ENCODE measurements around the gene CKLF. TPM values are rescaled to one million over a fixed set of nuclear protein-coding genes. Genes with fewer than 3 reads are reported as not detected.

CKLF gene
- total RNA-seq, 2 experiments from 2014 or later, result 199 to 220 TPM

- Mint-ChIP-seq H3K9me3 (ENCODE audit: low read depth) (no peaks in the 10 kb centered on the region), H3K36me3 (peaks cover 1% of the 10 kb centered on the region), H3K4me3 (peak overlapping the region; percentile 3), H3K4me1 (peaks cover 16% of the 10 kb centered on the region), H3K27ac (peak overlapping the region; percentile 63), H3K27me3 (no peaks in the 10 kb centered on the region)
- DNase-seq (no peak), ATAC-seq (peak; percentile 54)
- CTCF ChIA-PET, result interaction anchor here (1.0 to 1.7 kb wide), 6 partner anchors 11 to 28 kb away, joined by 3 to 4 read pairs (median 4); partner anchors contain the start of genes CKLF and TK2
These were observed 12.5 kb upstream of the CKLF start for GRCh38 chr16:66539623-66540469.

- CTCF ChIA-PET, result interaction anchor here (1.1 to 1.6 kb wide), 4 partner anchors 9 to 135 kb away, joined by 3 to 4 read pairs (median 3); no protein-coding TSS in a partner anchor
- Mint-ChIP-seq H3K9me3 (ENCODE audit: low read depth) (no peaks in the 10 kb centered on the region), H3K4me1 (peaks cover 17% of the 10 kb centered on the region), H3K4me3 (no peak overlapping the region), H3K27me3 (no peaks in the 10 kb centered on the region), H3K36me3 (peaks cover 1% of the 10 kb centered on the region), H3K27ac (no peak overlapping the region)
- no peak for ATAC-seq
- no peak for DNase-seq
These were observed 10.7 kb upstream of the CKLF start for GRCh38 chr16:66541388-66542355.

- no peak overlapping the region for H3K4me3 Mint-ChIP-seq
- no peak overlapping the region for H3K27ac Mint-ChIP-seq
- H3K9me3 Mint-ChIP-seq (ENCODE audit: low read depth), result no peaks in the 10 kb centered on the region
- DNase-seq (no peak), ATAC-seq (no peak)
- H3K4me1 Mint-ChIP-seq, result peaks cover 19% of the 10 kb centered on the region
- peaks cover 1% of the 10 kb centered on the region for H3K36me3 Mint-ChIP-seq
- H3K27me3 Mint-ChIP-seq, result no peaks in the 10 kb centered on the region
- CTCF ChIA-PET, result interaction anchor here (1.1 to 1.7 kb wide), 3 partner anchors 27 to 136 kb away, joined by 3 to 6 read pairs (median 5); no protein-coding TSS in a partner anchor
These were observed 10.0 kb upstream of the CKLF start for GRCh38 chr16:66542396-66542795.

DNA sequence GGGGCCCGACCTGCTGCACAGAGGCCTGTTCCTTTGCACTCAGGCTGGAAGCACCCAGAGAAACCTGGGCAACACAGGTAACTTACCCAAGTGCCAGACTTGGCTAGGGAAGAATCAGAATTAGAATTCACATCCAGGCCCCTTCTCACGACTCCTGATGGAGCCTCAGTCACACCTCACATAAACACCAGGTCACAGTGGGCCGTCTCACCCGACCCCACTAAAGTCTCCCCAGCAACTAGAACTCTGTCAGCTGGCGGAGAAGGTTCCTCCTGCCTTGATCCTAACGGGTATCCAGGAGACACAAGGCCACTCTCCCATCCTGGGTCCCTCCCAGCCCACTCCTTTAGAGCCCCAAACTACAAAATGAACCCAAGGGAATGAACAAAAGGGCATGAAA lies 8.8 kb upstream of the CKLF start:
- peak overlapping the region; percentile 20 for H3K27ac Mint-ChIP-seq
- no peak overlapping the region for H3K4me3 Mint-ChIP-seq
- H3K27me3 Mint-ChIP-seq, result no peaks in the 10 kb centered on the region
- CTCF ChIA-PET, result interaction anchor here (0.6 to 1.7 kb wide), 6 partner anchors 8 to 61 kb away, joined by 3 to 6 read pairs (median 4); partner anchors contain the start of gene CKLF
- H3K36me3 Mint-ChIP-seq, result peaks cover 1% of the 10 kb centered on the region
- DNase-seq (no peak), ATAC-seq (no peak)
- no peaks in the 10 kb centered on the region for H3K9me3 Mint-ChIP-seq (ENCODE audit: low read depth)
- H3K4me1 Mint-ChIP-seq, result peaks cover 29% of the 10 kb centered on the region

DNA sequence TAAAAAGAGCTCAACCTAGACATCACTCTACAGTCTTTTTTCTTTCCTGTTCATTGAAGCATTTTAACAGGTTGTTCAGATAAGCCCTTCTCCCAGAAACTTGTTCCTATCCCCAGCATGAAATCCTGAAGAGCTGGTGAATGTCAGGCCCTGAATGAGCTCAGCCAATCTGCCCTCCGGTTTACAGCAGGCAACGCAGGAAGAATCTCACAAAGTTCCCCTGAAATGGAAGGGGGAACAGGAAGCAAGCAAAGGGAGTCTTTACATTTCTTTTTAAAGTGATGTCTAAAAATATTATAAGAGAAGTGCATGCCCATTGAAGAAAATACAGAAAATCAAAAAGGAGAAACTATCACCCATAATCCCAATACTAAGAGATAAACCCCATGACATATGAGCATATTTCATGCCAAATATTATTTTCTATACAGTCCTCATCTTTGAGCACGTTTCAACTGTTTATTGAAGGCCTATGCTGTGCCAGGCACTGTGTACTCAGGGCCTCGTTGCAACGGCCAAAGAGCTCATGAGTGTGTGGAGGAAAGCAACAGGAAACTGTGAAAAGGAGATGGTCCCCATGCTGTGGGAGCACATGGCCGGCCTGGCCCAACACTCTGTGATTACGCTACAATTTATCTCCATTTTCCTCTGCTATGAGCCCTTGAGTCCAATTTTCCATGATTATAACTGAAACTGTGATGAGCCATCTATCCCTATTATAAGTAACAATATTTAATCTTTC lies 8.2 kb upstream of the CKLF start:
- ATAC-seq (no peak), DNase-seq (no peak)
- Mint-ChIP-seq H3K36me3 (peaks cover 1% of the 10 kb centered on the region), H3K9me3 (ENCODE audit: low read depth) (no peaks in the 10 kb centered on the region), H3K27ac (no peak overlapping the region), H3K27me3 (no peaks in the 10 kb centered on the region), H3K4me1 (peaks cover 32% of the 10 kb centered on the region), H3K4me3 (no peak overlapping the region)
- CTCF ChIA-PET, result interaction anchor here (1.1 to 1.7 kb wide), 4 partner anchors 21 to 65 kb away, joined by 3 to 6 read pairs (median 4); no protein-coding TSS in a partner anchor

GRCh38 chr16:66547101-66547989 lies 5.0 kb upstream of the CKLF start:
- no peak overlapping the region for H3K4me3 Mint-ChIP-seq
- H3K27ac Mint-ChIP-seq, result peak overlapping the region; percentile 7
- peaks cover under 1% of the 10 kb centered on the region for H3K36me3 Mint-ChIP-seq
- no peak for ATAC-seq
- H3K9me3 Mint-ChIP-seq (ENCODE audit: low read depth), result no peaks in the 10 kb centered on the region
- no peaks in the 10 kb centered on the region for H3K27me3 Mint-ChIP-seq
- CTCF ChIA-PET, result interaction anchor here (0.7 to 1.8 kb wide), 3 partner anchors 35 to 43 kb away, joined by 3 to 6 read pairs (median 4); no protein-coding TSS in a partner anchor
- peaks cover 42% of the 10 kb centered on the region for H3K4me1 Mint-ChIP-seq
- DNase-seq, result no peak

DNA sequence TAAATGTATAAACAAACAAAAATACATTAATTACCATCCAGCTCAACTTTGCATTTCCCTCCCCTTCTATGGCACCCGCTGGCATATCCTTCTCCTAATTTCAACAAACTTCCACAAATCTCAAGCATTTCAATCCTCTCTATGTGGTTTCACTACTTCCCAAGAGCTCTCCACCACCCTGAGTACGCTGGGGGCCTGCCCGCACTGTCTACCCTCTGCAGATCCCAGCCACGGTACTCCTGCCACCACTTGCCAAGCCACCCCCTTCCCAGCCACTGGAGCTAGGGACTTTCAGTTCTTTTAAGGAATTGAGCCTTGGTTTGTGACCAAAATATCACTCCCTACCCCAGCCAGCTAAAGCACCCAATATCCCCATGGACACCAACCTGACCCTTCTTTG lies 4.3 kb upstream of the CKLF start:
- Mint-ChIP-seq H3K4me1 (peaks cover 47% of the 10 kb centered on the region), H3K27me3 (no peaks in the 10 kb centered on the region), H3K27ac (peak overlapping the region; percentile 57), H3K4me3 (no peak overlapping the region), H3K9me3 (ENCODE audit: low read depth) (no peaks in the 10 kb centered on the region), H3K36me3 (peaks cover 4% of the 10 kb centered on the region)
- DNase-seq (no peak), ATAC-seq (no peak)
- CTCF ChIA-PET, result interaction anchor here (0.7 to 1.0 kb wide), 2 partner anchors 36 to 56 kb away, joined by 3 to 4 read pairs; no protein-coding TSS in a partner anchor

DNA sequence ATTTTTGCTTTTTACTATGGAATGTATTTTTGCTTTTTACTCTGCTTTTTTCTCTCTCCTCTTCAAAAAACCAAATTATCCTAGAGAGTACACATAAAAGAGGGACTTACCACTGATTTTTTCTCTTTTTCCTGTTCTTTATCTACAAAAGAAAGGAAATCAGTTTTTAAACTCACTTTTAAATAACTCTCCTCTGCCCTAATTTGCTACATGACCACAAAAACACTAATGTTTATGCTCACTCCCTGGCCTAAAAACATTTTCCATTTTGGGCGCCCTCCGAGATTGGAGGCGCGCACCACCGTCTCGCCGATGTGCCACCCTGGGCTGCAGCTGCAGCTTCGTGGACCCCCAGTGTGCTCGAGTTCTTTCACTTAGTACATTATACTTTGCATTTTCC lies 3.5 kb upstream of the CKLF start:
- Mint-ChIP-seq H3K36me3 (peaks cover 12% of the 10 kb centered on the region), H3K4me1 (peaks cover 54% of the 10 kb centered on the region), H3K27ac (peak overlapping the region; percentile 57), H3K4me3 (peak overlapping the region; percentile 80), H3K27me3 (no peaks in the 10 kb centered on the region), H3K9me3 (ENCODE audit: low read depth) (no peaks in the 10 kb centered on the region)
- ATAC-seq (no peak), DNase-seq (no peak)
- CTCF ChIA-PET, result interaction anchor here (0.6 to 1.2 kb wide), 4 partner anchors 16 to 60 kb away, joined by 3 to 4 read pairs (median 3); no protein-coding TSS in a partner anchor

DNA sequence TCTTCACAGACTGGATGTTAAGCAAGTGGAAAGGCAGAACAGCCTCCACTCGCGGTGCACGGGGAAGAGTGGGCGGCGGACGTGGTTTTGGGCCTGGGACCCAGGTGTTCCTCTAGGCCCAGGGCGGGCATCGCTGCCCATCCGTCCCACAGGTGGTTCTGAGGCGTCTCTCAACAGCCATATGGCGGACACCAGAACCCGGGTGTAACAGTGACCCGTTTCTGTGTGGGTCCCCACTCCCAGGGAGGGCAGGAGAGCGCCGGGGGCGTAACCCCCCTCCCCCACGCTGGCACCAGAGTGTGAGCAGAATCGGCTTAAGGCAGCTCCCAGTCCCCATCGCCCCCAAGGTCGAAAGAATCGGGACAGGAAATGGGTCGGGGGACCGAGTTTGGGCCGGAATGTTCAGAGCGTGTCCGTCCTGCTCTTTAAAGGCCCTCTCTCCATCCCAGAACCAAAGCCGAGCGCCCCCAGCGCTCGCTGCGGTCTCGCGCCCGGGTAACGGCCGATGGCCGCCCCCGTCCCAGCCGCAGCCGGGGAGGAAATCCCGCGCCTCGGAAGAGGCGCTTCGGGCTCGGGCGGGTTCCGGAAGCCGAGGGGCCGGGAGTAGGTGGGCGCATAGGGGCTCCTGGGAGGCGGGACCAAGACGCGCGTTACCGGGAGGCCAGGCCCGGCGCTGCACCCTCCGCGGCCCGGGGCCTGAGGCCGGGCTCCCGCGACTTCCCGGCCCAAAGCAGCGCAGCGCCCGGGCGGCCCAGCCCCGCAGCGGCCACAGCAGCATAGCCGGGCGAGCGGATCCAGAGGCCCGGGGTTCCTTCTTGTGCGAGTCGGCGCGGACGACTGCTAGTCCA lies 2.9 kb upstream of the CKLF start, which contains the start of gene TK2:
Gene TK2, minus strand, starts transcription at position 839 of the 848 bp plus-strand sequence. Its CDS starts 61 bp downstream, at position 778.
- no peaks in the 10 kb centered on the region for H3K9me3 Mint-ChIP-seq (ENCODE audit: low read depth)
- peak; percentile 66 for DNase-seq
- H3K27me3 Mint-ChIP-seq, result no peaks in the 10 kb centered on the region
- H3K4me3 Mint-ChIP-seq, result peak within 1 kb of the TSS; percentile 80
- CTCF ChIA-PET, result interaction anchor here (0.6 to 6.0 kb wide), 9 partner anchors 11 to 60 kb away, joined by 3 to 52 read pairs (median 4); no protein-coding TSS in a partner anchor
- H3K36me3 Mint-ChIP-seq, result peaks cover 18% of the 10 kb centered on the region
- peak within 1 kb of the TSS; percentile 96 for H3K27ac Mint-ChIP-seq
- peaks cover 60% of the 10 kb centered on the region for H3K4me1 Mint-ChIP-seq
- peak; percentile 38 for ATAC-seq

GRCh38 chr16:66551348-66551759 lies 1.0 kb upstream of the CKLF start:
- peaks cover 34% of the 10 kb centered on the region for H3K36me3 Mint-ChIP-seq
- peak; percentile 80 for DNase-seq
- peak overlapping the region; percentile 98 for H3K4me3 Mint-ChIP-seq
- ATAC-seq, result peak; percentile 53
- CTCF ChIA-PET, result interaction anchor here (0.7 to 6.0 kb wide), 15 partner anchors 8 to 145 kb away, joined by 3 to 52 read pairs (median 10); no protein-coding TSS in a partner anchor
- H3K4me1 Mint-ChIP-seq, result peaks cover 75% of the 10 kb centered on the region
- peak overlapping the region; percentile 96 for H3K27ac Mint-ChIP-seq
- H3K27me3 Mint-ChIP-seq, result no peaks in the 10 kb centered on the region
- no peaks in the 10 kb centered on the region for H3K9me3 Mint-ChIP-seq (ENCODE audit: low read depth)

Data from activated CD8-positive, alpha-beta memory T cell treated with anti-CD3 and anti-CD28 coated beads, Interleukin-2, amount 10 ng/mL, durations not matched to agents 7 days and 5 days (primary cell).